Smooth muscle cell (in vitro differentiated cells): ENCODE results near the gene THUMPD3. TPM values are rescaled to one million over a fixed set of nuclear protein-coding genes. Genes with fewer than 3 reads are reported as not detected.

ENCODE experiments used
- DNase-seq: peaks from one replicate; lab custom pipeline; 2025; ENCODE audit not compliant: unreplicated experiment; lab: John Stamatoyannopoulos, UW
- H2AFZ ChIP-seq: fragments of 200-600 bp; sonication (generic); 2 replicates; pipeline ENCODE4 v1.6.0; 2016; ENCODE audit warnings: antibody characterized with exemption, low read depth, mild to moderate bottlenecking
- H3F3A ChIP-seq: fragments of 200-600 bp; sonication (generic); 2 replicates; pipeline ENCODE4 v1.6.0; 2017; ENCODE audit warnings: antibody characterized with exemption, low read depth
- H3K27ac ChIP-seq: fragments of 200-600 bp; sonication (generic); 2 replicates; pipeline ENCODE4 v1.5.1; 2016; ENCODE audit warnings: low read depth, mild to moderate bottlenecking
- H3K27me3 ChIP-seq: fragments of 200-600 bp; sonication (generic); 2 replicates; pipeline ENCODE4 v1.6.1; 2016; ENCODE audit warnings: low read depth, mild to moderate bottlenecking
- H3K36me3 ChIP-seq: fragments of 200-600 bp; sonication (generic); 2 replicates; pipeline ENCODE4 v1.5.1; 2016; ENCODE audit warnings: low read depth
- H3K4me1 ChIP-seq: fragments of 200-600 bp; sonication (generic); 2 replicates; pipeline ENCODE4 v1.5.1; 2016; ENCODE audit warnings: low read depth
- H3K4me2 ChIP-seq: fragments of 200-600 bp; sonication (generic); 2 replicates; pipeline ENCODE4 v1.6.0; 2016; ENCODE audit warnings: mild to moderate bottlenecking
- H3K4me3 ChIP-seq: fragments of 200-600 bp; sonication (generic); 2 replicates; pipeline ENCODE4 v1.5.1; 2016; ENCODE audit warnings: mild to moderate bottlenecking
- H3K79me2 ChIP-seq: fragments of 200-600 bp; sonication (generic); 2 replicates; pipeline ENCODE4 v1.6.0; 2016; ENCODE audit warnings: low read depth, mild to moderate bottlenecking
- H3K9ac ChIP-seq: fragments of 200-600 bp; sonication (generic); 2 replicates; pipeline ENCODE4 v1.6.0; 2016; ENCODE audit warnings: low read depth
- H3K9me3 ChIP-seq: fragments of 200-600 bp; sonication (generic); replicated peaks from 2 replicates; pipeline ENCODE4 v1.5.1; 2016; ENCODE audit warnings: low read depth
- H4K20me1 ChIP-seq: fragments of 200-600 bp; sonication (generic); 2 replicates; pipeline ENCODE4 v1.6.0; 2016; ENCODE audit warnings: low read depth
- CTCF ChIP-seq: fragments of 200-600 bp; sonication (generic); IDR thresholded peaks from 2 replicates; pipeline ENCODE4 v1.5.1; 2017; ENCODE audit warnings: borderline replicate concordance, mild to moderate bottlenecking, antibody characterized with exemption; ENCODE audit not compliant: insufficient read depth, poor library complexity, severe bottlenecking
- WGBS: methylation state at CpG from one replicate; pipeline ENCODE4 v1.1.7; 2016; ENCODE audit warnings: low lambda C conversion rate; 5-methylcytosine and 5-hydroxymethylcytosine counted together
- polyA plus RNA-seq: library from polyadenylated mRNA; unstranded; fragments of >200 nt; fragmentation: Nextera tagmentation; extraction: Ambion mirVana; gene quantifications from 2 replicates; pipeline ENCODE4 v1.2.1, GENCODE V29; 2016
- total RNA-seq: library from RNA; depleted of rRNA; stranded (reverse); fragments of >200 nt; gene quantifications from 2 replicates; pipeline ENCODE4 v1.2.3, GENCODE V29; 2014

Gene THUMPD3
- total and polyA plus RNA-seq, 2 experiments from 2014 or later = 11.6 to 19.5 TPM

- peaks cover 85% of the 10 kb centered on the region for H4K20me1 ChIP-seq
- DNase-seq = no peak
- H3F3A ChIP-seq = peaks cover 73% of the 10 kb centered on the region
- no peak overlapping the region for H3K4me3 ChIP-seq
- no peak overlapping the region for H3K9ac ChIP-seq
- peaks cover 26% of the 10 kb centered on the region for H3K36me3 ChIP-seq
- H3K4me1 ChIP-seq = peaks cover 9% of the 10 kb centered on the region
- H3K27me3 ChIP-seq = no peaks in the 10 kb centered on the region
- 98% methylated on average over 5 of the region's 5 CpGs for WGBS
- no peak overlapping the region for H3K4me2 ChIP-seq
- peaks cover 57% of the 10 kb centered on the region for H3K79me2 ChIP-seq
- TF ChIP-seq CTCF = no peak
- H2AFZ ChIP-seq = no peak overlapping the region
- no peaks in the 10 kb centered on the region for H3K9me3 ChIP-seq
- peak overlapping the region; percentile 72 for H3K27ac ChIP-seq
Measured at GRCh38 chr3:9388562-9389272, 25.9 kb downstream of the THUMPD3 start.

GRCh38 chr3:9390265-9390888 is 27.5 kb downstream of the THUMPD3 start:
- peak overlapping the region; percentile 98 for H3K27ac ChIP-seq
- H3K79me2 ChIP-seq = peaks cover 73% of the 10 kb centered on the region
- no peaks in the 10 kb centered on the region for H3K27me3 ChIP-seq
- peaks cover 63% of the 10 kb centered on the region for H3F3A ChIP-seq
- H3K4me1 ChIP-seq = peaks cover 26% of the 10 kb centered on the region
- H3K4me2 ChIP-seq = no peak overlapping the region
- no peaks in the 10 kb centered on the region for H3K9me3 ChIP-seq
- H4K20me1 ChIP-seq = peaks cover 96% of the 10 kb centered on the region
- DNase-seq = no peak
- no peak overlapping the region for H2AFZ ChIP-seq
- 94% methylated on average over 5 of the region's 5 CpGs for WGBS
- H3K36me3 ChIP-seq = peaks cover 26% of the 10 kb centered on the region
- no peak overlapping the region for H3K9ac ChIP-seq
- no peak for TF ChIP-seq CTCF
- no peak overlapping the region for H3K4me3 ChIP-seq

- Histone ChIP-seq H2AFZ (no peak overlapping the region), H3K36me3 (peaks cover 26% of the 10 kb centered on the region), H3K27ac (peak overlapping the region; percentile 98), H4K20me1 (peaks cover 90% of the 10 kb centered on the region), H3K4me3 (no peak overlapping the region), H3F3A (peaks cover 57% of the 10 kb centered on the region), H3K4me2 (peak overlapping the region; percentile 89), H3K27me3 (no peaks in the 10 kb centered on the region), H3K9me3 (no peaks in the 10 kb centered on the region), H3K79me2 (peaks cover 80% of the 10 kb centered on the region), H3K9ac (peak overlapping the region; percentile 6), H3K4me1 (peaks cover 29% of the 10 kb centered on the region)
- WGBS = 74% methylated on average over 1 of the region's 1 CpG
- DNase-seq = no peak
- TF ChIP-seq CTCF = no peak
Measured at GRCh38 chr3:9392041-9392440, 29.2 kb downstream of the THUMPD3 start.
